ENCODE results near the gene ZDHHC14. TPM values are rescaled to one million over a fixed set of nuclear protein-coding genes. Genes with fewer than 3 reads are reported as not detected.

The ZDHHC14 gene
- total and polyA plus RNA-seq, 2 of the 8 experiments (the other 6 are each of a cell fraction or from before 2014, with no cell fraction given): 2.9 to 5.3 TPM

DNA sequence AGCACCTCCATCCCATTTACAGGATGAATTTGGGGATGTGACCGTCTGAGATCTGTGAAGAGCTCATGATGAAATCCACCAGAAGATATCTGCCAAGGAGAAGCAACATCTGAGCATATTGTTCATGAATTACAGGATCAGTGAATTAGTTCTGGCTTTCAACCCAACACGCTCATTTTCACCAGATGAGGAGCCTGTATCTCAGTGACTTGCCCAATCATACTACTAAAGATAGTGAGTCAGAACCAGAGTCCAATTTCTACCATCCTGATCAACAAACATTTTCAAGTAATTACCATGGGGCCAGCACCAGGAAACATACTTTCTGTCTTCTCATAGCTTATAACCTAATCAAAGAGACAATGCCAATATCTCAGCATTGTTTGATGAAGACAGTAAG lies 116.6 kb downstream of the ZDHHC14 start:
- Histone ChIP-seq H2BK5ac (ENCODE audit: low read depth, low read length) (no peak overlapping the region), H4K5ac (ENCODE audit: insufficient read length, low read depth, low read length) (no peak overlapping the region), H2AFZ (ENCODE audit: low read length) (no peak overlapping the region), H4K20me1 (replicated peaks in 1 of 2; ENCODE audit: control insufficient read depth in 1 of 2, insufficient read depth in 2 of 2, low read length in 2 of 2) (no peaks in the 10 kb centered on the region), H3K36me3 (ENCODE audit: control insufficient read depth in 2 of 4, insufficient read depth in 4 of 4, low read length in 3 of 4) (no peaks in the 10 kb centered on the region; a peak in 1 of 8 replicates), H3K4me3 (ENCODE audit: extremely low read depth in 1 of 4, insufficient read depth in 2 of 4, low read depth in 3 of 4, low read length in 4 of 4) (no peak overlapping the region), H3K79me1 (ENCODE audit: low read depth, low read length) (no peaks in the 10 kb centered on the region), H3K4ac (replicated peaks; ENCODE audit: insufficient read length, low read depth, low read length) (no peak overlapping the region), H3K56ac (replicated peaks; ENCODE audit: insufficient read length, low read depth, low read length) (no peak overlapping the region), H3K4me1 (replicated peaks in 1 of 4; ENCODE audit: control insufficient read depth in 3 of 4, insufficient read depth in 4 of 4, low read length in 3 of 4) (peaks cover 0 to 3% (median 0%) of the 10 kb centered on the region in 4 experiments; a peak in 2 of 7 replicates), H4K8ac (ENCODE audit: extremely low read depth, insufficient read depth, low read length) (no peak overlapping the region), H2AK5ac (ENCODE audit: low read depth, low read length) (no peak overlapping the region), H2BK15ac (ENCODE audit: low read length) (no peak overlapping the region), H3K23me2 (ENCODE audit: low read depth, low read length) (no peaks in the 10 kb centered on the region), H3K27me3 (replicated peaks in 1 of 4; ENCODE audit: control insufficient read depth in 3 of 4, extremely low read depth in 1 of 4, insufficient read depth in 3 of 4, low read length in 3 of 4) (no peaks in the 10 kb centered on the region), H3K79me2 (ENCODE audit: control insufficient read depth in 1 of 2, insufficient read depth in 2 of 2, low read length in 2 of 2) (no peaks in the 10 kb centered on the region), H3K23ac (ENCODE audit: insufficient read length) (no peak overlapping the region), H2BK12ac (ENCODE audit: low read depth, low read length) (no peak overlapping the region), H3K18ac (ENCODE audit: extremely low read depth, low read length) (no peak overlapping the region), H3K9me3 (ENCODE audit: insufficient read depth in 2 of 2, low read depth in 1 of 2, low read length in 1 of 2) (no peaks in the 10 kb centered on the region), H3K4me2 (ENCODE audit: insufficient read depth in 1 of 2, low read depth in 2 of 2, low read length in 2 of 2) (no peak overlapping the region), H3K9ac (replicated peaks in 1 of 4; ENCODE audit: extremely low read depth in 1 of 4, low read depth in 3 of 4, low read length in 3 of 4) (no peak overlapping the region), H2BK20ac (ENCODE audit: low read length) (no peak overlapping the region), H3K27ac (ENCODE audit: low read depth, low read length) (no peak overlapping the region), H3K14ac (ENCODE audit: insufficient read length) (no peak overlapping the region), H2BK120ac (replicated peaks; ENCODE audit: low read depth, low read length) (no peak overlapping the region), H4K91ac (replicated peaks; ENCODE audit: insufficient read length, low read length) (no peak overlapping the region)
- FAIRE-seq (no peak), DNase-seq (ENCODE audit: low read depth in 1 of 2, low spot score in 2 of 2) (no peak)
- no peak for TF ChIP-seq EGR1 (IDR thresholded peaks at IDR 0.05; ENCODE audit: borderline replicate concordance, low read depth, low read length)
- ChIA-PET CTCF (ENCODE audit: partially characterized antibody) (interaction anchor here (1.0 to 1.5 kb wide), 2 partner anchors 8 to 10 kb away, joined by 3 to 6 read pairs; no protein-coding TSS in a partner anchor), POLR2A (ENCODE audit: partially characterized antibody) (interaction anchor here (1.1 kb wide), 1 partner anchor 22 kb away, joined by 3 read pairs; no protein-coding TSS in a partner anchor)
- 82% methylated on average over 2 of the region's 2 CpGs; no CpG with 5 or more reads in 1 of the 2 experiments for WGBS, 2 experiments (ENCODE audit: extremely low coverage in 1 of 2, insufficient coverage in 1 of 2, insufficient read length in 1 of 2, insufficient replicate concordance in 2 of 2, low coverage in 1 of 2, low lambda C conversion rate in 2 of 2, missing lambda C conversion rate in 1 of 2)
